Vagina (tissue), 2 donors: ENCODE measurements around the gene SELENOF.

Experiments
- POLR2A ChIP-seq, 2 donors: fragments of 450-650 bp; IDR thresholded peaks; one replicate each; pipeline ENCODE4 v1.6.1; 2017; ENCODE audit warnings: antibody characterized with exemption in 2 of 2, mild to moderate bottlenecking in 2 of 2, moderate library complexity in 2 of 2
- TF ChIP-seq, protein P1 (sequence below), 3 experiments: fragments of 450-650 bp in 2 of 3; fragments of 200-600 bp in 1 of 3; sonication (generic) in 1 of 3; IDR thresholded peaks; one replicate each; pipeline ENCODE4 v1.5.1; 2017 to 2019; ENCODE audit warnings: antibody characterized with exemption in 3 of 3, mild to moderate bottlenecking in 2 of 3, moderate library complexity in 2 of 3

DNA sequence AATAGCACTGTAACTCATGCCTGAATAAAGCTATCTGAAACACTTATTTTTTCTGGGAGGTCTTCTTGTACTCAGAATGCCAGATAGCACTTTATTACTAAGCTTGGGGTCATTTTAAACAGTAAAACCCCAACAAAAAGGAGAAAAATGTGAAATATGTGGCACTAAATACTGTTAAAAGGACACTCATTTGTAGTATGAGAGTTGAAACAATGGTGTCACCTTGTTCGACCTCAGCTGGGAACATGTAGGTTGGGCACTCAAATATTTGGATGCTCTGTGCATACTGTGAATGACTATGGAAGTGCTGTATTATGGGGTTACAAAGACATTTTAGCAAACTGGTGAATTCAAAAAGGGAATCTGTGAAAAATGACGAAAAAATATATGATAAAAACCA is 53.9 kb downstream of the SELENOF start:
- TF ChIP-seq, protein P1, sequence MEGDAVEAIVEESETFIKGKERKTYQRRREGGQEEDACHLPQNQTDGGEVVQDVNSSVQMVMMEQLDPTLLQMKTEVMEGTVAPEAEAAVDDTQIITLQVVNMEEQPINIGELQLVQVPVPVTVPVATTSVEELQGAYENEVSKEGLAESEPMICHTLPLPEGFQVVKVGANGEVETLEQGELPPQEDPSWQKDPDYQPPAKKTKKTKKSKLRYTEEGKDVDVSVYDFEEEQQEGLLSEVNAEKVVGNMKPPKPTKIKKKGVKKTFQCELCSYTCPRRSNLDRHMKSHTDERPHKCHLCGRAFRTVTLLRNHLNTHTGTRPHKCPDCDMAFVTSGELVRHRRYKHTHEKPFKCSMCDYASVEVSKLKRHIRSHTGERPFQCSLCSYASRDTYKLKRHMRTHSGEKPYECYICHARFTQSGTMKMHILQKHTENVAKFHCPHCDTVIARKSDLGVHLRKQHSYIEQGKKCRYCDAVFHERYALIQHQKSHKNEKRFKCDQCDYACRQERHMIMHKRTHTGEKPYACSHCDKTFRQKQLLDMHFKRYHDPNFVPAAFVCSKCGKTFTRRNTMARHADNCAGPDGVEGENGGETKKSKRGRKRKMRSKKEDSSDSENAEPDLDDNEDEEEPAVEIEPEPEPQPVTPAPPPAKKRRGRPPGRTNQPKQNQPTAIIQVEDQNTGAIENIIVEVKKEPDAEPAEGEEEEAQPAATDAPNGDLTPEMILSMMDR (IDR thresholded peaks at IDR 0.05) = no peak
- TF ChIP-seq POLR2A (IDR thresholded peaks at IDR 0.05) = no peak
